Gastrocnemius medialis (tissue), 4 donors: Measurements from ENCODE around the gene PHF1. TPM values are rescaled to one million over a fixed set of nuclear protein-coding genes. Genes with fewer than 3 reads are reported as not detected.
A peak's percentile ranks its signal among the peaks of the same experiment; 100 is the strongest.
"Not testable (repeated sequence)": the region's sequence is repeated elsewhere in the genome, so short reads cannot be mapped to it uniquely, and the experiment has no call there.

Experiments
- ATAC-seq, 2 donors: fragments of 150-250 bp; one replicate each; pipeline ENCODE4 v1.9.1; 2016
- DNase-seq, 2 donors: peaks; one replicate each; pipeline ENCODE4 v3.0.0-alpha.2; 2019
- H3K27ac ChIP-seq, 4 donors: fragments of 200-600 bp; sonication (generic); 1 replicate in 1 of 4; 2 replicates in 3 of 4; pipeline ENCODE4 v1.5.1; 2016 to 2018; ENCODE audit warnings: mild to moderate bottlenecking in 2 of 4, moderate library complexity in 1 of 4
- H3K27me3 ChIP-seq, 3 donors: fragments of 200-600 bp; sonication (generic) in 2 of 3; 1 replicate in 1 of 3; 2 replicates in 2 of 3; pipeline versions ENCODE4 v1.5.1 to v1.6.0; 2016 to 2019; ENCODE audit warnings: mild to moderate bottlenecking in 1 of 3, moderate library complexity in 1 of 3
- H3K36me3 ChIP-seq, 2 donors: fragments of 200-600 bp; sonication (generic) in 1 of 2; one replicate each; pipeline ENCODE4 v1.5.1; 2017 to 2018
- H3K4me1 ChIP-seq, 2 donors: fragments of 200-600 bp; sonication (generic) in 1 of 2; one replicate each; pipeline ENCODE4 v1.5.1; 2016 to 2017; ENCODE audit warnings: mild to moderate bottlenecking in 2 of 2
- H3K4me3 ChIP-seq, 4 donors: fragments of 200-600 bp; sonication (generic) in 3 of 4; 1 replicate in 1 of 4; 2 replicates in 3 of 4; pipeline ENCODE4 v1.5.1; 2016 to 2019; ENCODE audit warnings: mild to moderate bottlenecking in 2 of 4
- H3K9me3 ChIP-seq, 3 donors: fragments of 200-600 bp; sonication (generic) in 2 of 3; 1 replicate in 1 of 3; 2 replicates in 2 of 3; pipeline ENCODE4 v1.5.1; 2016 to 2019
- CTCF ChIP-seq, 5 experiments: fragments of 450-650 bp in 3 of 5; fragments of 200-600 bp in 2 of 5; sonication (generic) in 2 of 5; IDR thresholded peaks in 4 of 5; conservative IDR thresholded peaks in 1 of 5; 1 replicate in 4 of 5; 2 replicates in 1 of 5; pipeline ENCODE4 v1.5.1; 2016 to 2019; ENCODE audit warnings: antibody characterized with exemption in 5 of 5, mild to moderate bottlenecking in 3 of 5, moderate library complexity in 3 of 5
- POLR2A ChIP-seq, 2 donors: fragments of 450-650 bp; IDR thresholded peaks; one replicate each; pipeline ENCODE4 v1.6.1; 2017; ENCODE audit warnings: antibody characterized with exemption in 2 of 2, mild to moderate bottlenecking in 2 of 2, moderate library complexity in 2 of 2
- in situ Hi-C, 4 donors: fragments of 200-750 bp; cut with MboI; loops; one replicate each; pipeline versions ENCODE4 v1.15.0 to v1.8.0; 2017; ENCODE audit warnings: low sequenced_read_pairs in 4 of 4
- intact Hi-C: fragments of 100-400 bp; cut with DNase I; formaldehyde crosslinking; loops from one replicate; pipeline ENCODE4 v1.15.1; 2023; ENCODE audit warnings: low total_unique reads
- total RNA-seq, 4 donors: library from RNA; depleted of rRNA; stranded (reverse); fragments of >200 nt; gene quantifications; one replicate each; pipeline versions ENCODE4 v1.1.0 to v1.2.3, GENCODE V29; 2016

PHF1 gene
- total RNA-seq, 4 donors from 2014 or later, result 53.5 to 65.8 (median 62.9) TPM

GRCh38 chr6:33372526-33373123, 38.2 kb upstream of the PHF1 start:
- DNase-seq (no peak), ATAC-seq (no peak)
- Histone ChIP-seq H3K4me3 (no peak overlapping the region), H3K27me3 (no peaks in the 10 kb centered on the region), H3K27ac (no peak overlapping the region), H3K36me3 (no peaks in the 10 kb centered on the region), H3K4me1 (peaks cover 19 to 28% of the 10 kb centered on the region in 2 donors), H3K9me3 (no peaks in the 10 kb centered on the region)
- intact Hi-C loops (no loop called here), in situ Hi-C loops (no loop called here)
- TF ChIP-seq CTCF (IDR thresholded peaks at IDR 0.05 in 4 of 5, conservative IDR thresholded peaks at IDR 0.05 in 1 of 5) (no peak), POLR2A (IDR thresholded peaks at IDR 0.05) (no peak)

- H3K4me3 ChIP-seq, result no peak overlapping the region
- intact Hi-C loops, result no loop called here
- in situ Hi-C loops, result no loop called here
- no peak for DNase-seq
- peak overlapping the region; percentile 8 to 68 (median 56) for H3K27ac ChIP-seq
- no peak for ATAC-seq
- H3K4me1 ChIP-seq, result peaks cover 19 to 28% of the 10 kb centered on the region in 2 donors
- H3K27me3 ChIP-seq, result no peaks in the 10 kb centered on the region
- no peaks in the 10 kb centered on the region for H3K9me3 ChIP-seq
- no peaks in the 10 kb centered on the region for H3K36me3 ChIP-seq
- TF ChIP-seq CTCF (IDR thresholded peaks at IDR 0.05 in 4 of 5, conservative IDR thresholded peaks at IDR 0.05 in 1 of 5) (no peak), POLR2A (IDR thresholded peaks at IDR 0.05) (no peak)
Measured at GRCh38 chr6:33373960-33374910, 36.6 kb upstream of the PHF1 start.

DNA sequence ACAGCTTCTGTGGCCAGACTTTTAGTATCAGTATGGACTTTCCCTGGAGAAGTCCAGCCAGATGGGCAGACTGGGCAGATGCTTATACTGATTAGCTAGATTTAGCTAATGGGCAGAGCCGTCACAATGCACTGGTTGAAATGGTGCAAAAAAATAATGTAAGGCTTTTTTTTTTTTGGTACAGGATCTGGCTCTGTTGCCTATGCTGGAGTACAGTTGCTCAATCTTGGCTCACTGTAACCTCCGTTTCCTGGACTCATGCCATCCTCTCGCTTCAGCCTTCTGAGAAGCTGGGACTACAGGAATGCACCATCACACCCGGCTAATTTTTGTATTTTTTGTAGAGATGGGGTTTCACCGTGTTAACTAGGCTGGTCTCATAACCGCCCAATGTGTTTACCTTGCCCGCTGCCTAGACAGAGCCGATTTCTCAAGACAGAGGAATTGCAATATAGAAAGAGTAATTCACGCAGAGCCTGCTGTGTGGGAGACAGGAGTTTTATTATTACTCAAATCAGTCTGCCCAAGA, 35.6 kb upstream of the PHF1 start:
- in situ Hi-C loops, result no loop called here
- Histone ChIP-seq H3K9me3 (no peaks in the 10 kb centered on the region), H3K4me3 (peak overlapping the region; percentile 6 to 25 (median 15)), H3K4me1 (peaks cover 19 to 28% of the 10 kb centered on the region in 2 donors), H3K36me3 (no peaks in the 10 kb centered on the region), H3K27ac (peak overlapping the region; percentile 47 to 68 (median 56)), H3K27me3 (no peaks in the 10 kb centered on the region)
- intact Hi-C loops, result no loop called here
- TF ChIP-seq CTCF (IDR thresholded peaks at IDR 0.05 in 4 of 5, conservative IDR thresholded peaks at IDR 0.05 in 1 of 5), result no peak
- TF ChIP-seq POLR2A (IDR thresholded peaks at IDR 0.05), result no peak
- ATAC-seq, result peak; percentile 88 to 93
- peak; percentile 57 to 75 for DNase-seq

- intact Hi-C loops, result no loop called here
- Histone ChIP-seq H3K4me3 (no peak overlapping the region), H3K27ac (no peak overlapping the region), H3K27me3 (no peaks in the 10 kb centered on the region), H3K36me3 (no peaks in the 10 kb centered on the region), H3K9me3 (no peaks in the 10 kb centered on the region), H3K4me1 (peaks cover 19 to 24% of the 10 kb centered on the region in 2 donors)
- no peak for ATAC-seq
- DNase-seq, result no peak
- in situ Hi-C loops, result no loop called here
- TF ChIP-seq CTCF (IDR thresholded peaks at IDR 0.05 in 4 of 5, conservative IDR thresholded peaks at IDR 0.05 in 1 of 5) (no peak), POLR2A (IDR thresholded peaks at IDR 0.05) (no peak)
Measured at GRCh38 chr6:33377171-33377570, 33.6 kb upstream of the PHF1 start.

- in situ Hi-C loops, H3K27me3 ChIP-seq, H3K9me3 ChIP-seq, intact Hi-C loops, ATAC-seq, H3K36me3 ChIP-seq, DNase-seq, H3K27ac ChIP-seq, H3K4me3 ChIP-seq: not testable (repeated sequence)
- H3K4me1 ChIP-seq, result peaks cover 17% of the 10 kb centered on the region in 2 donors
Measured at GRCh38 chr6:33379184-33379583, 31.6 kb upstream of the PHF1 start.
